Endothelial cell of umbilical vein (primary cell): ENCODE data around the gene PLD1. TPM values are rescaled to one million over a fixed set of nuclear protein-coding genes. Genes with fewer than 3 reads are reported as not detected.

Experiments
- BruUV-seq: library from RNA; stranded (reverse); fragments of 400-500 nt; replicated peaks from 2 replicates; lab custom pipeline; 2021; lab: Mats Ljungman, UMichigan
- CTCF ChIA-PET: fragments of 300-600, 350-600 bp; sonication (Branson Sonifier 250); formaldehyde crosslinking; loops from one replicate; lab custom pipeline; 2021; ENCODE audit warnings: antibody characterized with exemption, inconsistent platforms; lab: Charles Lee
- POLR2A ChIA-PET: fragments of 300-600, 350-600 bp; sonication (Branson Sonifier 250); formaldehyde crosslinking; loops from one replicate; lab custom pipeline; 2021; ENCODE audit warnings: antibody characterized with exemption, inconsistent platforms; lab: Charles Lee
- DNase-seq: peaks from one replicate; pipeline ENCODE4 v3.0.0-alpha.2; 2011; ENCODE audit warnings: low read depth, low spot score
- FAIRE-seq: peaks from 2 replicates; lab custom pipeline; 2011; peaks lifted over from hg19 to GRCh38; lab: Jason Lieb, UNC
- H2AFZ ChIP-seq: 2 replicates; pipeline ENCODE4 v1.6.0; 2012; ENCODE audit warnings: low read depth, low read length, control low read depth, inconsistent platforms
- H3K27ac ChIP-seq: 2 replicates; pipeline ENCODE4 v1.5.1; 2011; ENCODE audit warnings: low read depth, mild to moderate bottlenecking, control low read depth, low read length, moderate library complexity; ENCODE audit not compliant: insufficient read depth
- H3K27me3 ChIP-seq, 2 experiments: 2 replicates each; pipeline versions ENCODE4 v1.6.0 to v1.6.1; 2011; ENCODE audit warnings: low read length in 2 of 2, mixed read lengths in 1 of 2; ENCODE audit not compliant: control insufficient read depth in 2 of 2, insufficient read depth in 2 of 2
- H3K36me3 ChIP-seq, 2 experiments: 2 replicates in 1 of 2; 3 replicates in 1 of 2; pipeline ENCODE4 v1.5.1; 2011; ENCODE audit warnings: low read length in 2 of 2, mild to moderate bottlenecking in 1 of 2, moderate library complexity in 1 of 2; ENCODE audit not compliant: control insufficient read depth in 2 of 2, insufficient read depth in 2 of 2; ENCODE audit errors: extremely low read depth in 1 of 2
- H3K4me1 ChIP-seq: 3 replicates; pipeline ENCODE4 v1.5.1; 2011; ENCODE audit warnings: mild to moderate bottlenecking, low read length; ENCODE audit not compliant: control insufficient read depth, insufficient read depth; ENCODE audit errors: extremely low read depth
- H3K4me2 ChIP-seq: 2 replicates; pipeline ENCODE4 v1.6.1; 2011; ENCODE audit warnings: low read length, control low read depth, mixed read lengths; ENCODE audit not compliant: insufficient read depth
- H3K4me3 ChIP-seq, 3 experiments: fragments of 200-600 bp in 1 of 3; sonication (generic), shearing (Covaris generic) in 1 of 3; replicated peaks in 1 of 3; 2 replicates each; pipeline ENCODE4 v1.5.1; 2011 to 2016; ENCODE audit warnings: control low read depth in 3 of 3, low read length in 3 of 3, mild to moderate bottlenecking in 2 of 3, inconsistent platforms in 1 of 3, low read depth in 1 of 3, moderate library complexity in 1 of 3; ENCODE audit not compliant: insufficient read depth in 1 of 3
- H3K79me2 ChIP-seq: 2 replicates; pipeline ENCODE4 v1.6.0; 2012; ENCODE audit warnings: low read length, inconsistent platforms; ENCODE audit not compliant: control insufficient read depth, insufficient read depth
- H3K9ac ChIP-seq: replicated peaks from 2 replicates; pipeline ENCODE3; 2011; ENCODE audit warnings: low read length, control low read depth; ENCODE audit not compliant: insufficient read depth; ENCODE audit errors: extremely low read depth
- H3K9me1 ChIP-seq: replicated peaks from 3 replicates; pipeline ENCODE4 v1.6.0; 2011; ENCODE audit warnings: mild to moderate bottlenecking, low read length; ENCODE audit not compliant: control insufficient read depth, insufficient read depth; ENCODE audit errors: extremely low read depth
- H3K9me3 ChIP-seq: replicated peaks from 2 replicates; pipeline ENCODE4 v1.5.1; 2012; ENCODE audit warnings: low read length, inconsistent platforms; ENCODE audit not compliant: control insufficient read depth, insufficient read depth
- H4K20me1 ChIP-seq: replicated peaks from 2 replicates; pipeline ENCODE3; 2011; ENCODE audit warnings: mild to moderate bottlenecking, low read length; ENCODE audit not compliant: control insufficient read depth, insufficient read depth; ENCODE audit errors: extremely low read depth
- EZH2 ChIP-seq: IDR thresholded peaks from 2 replicates; pipeline ENCODE4 v1.6.1; 2012; ENCODE audit warnings: borderline replicate concordance, low read depth, mild to moderate bottlenecking, moderate library complexity, low read length, inconsistent platforms; ENCODE audit not compliant: severe bottlenecking
- FOS ChIP-seq: IDR thresholded peaks from 2 replicates; pipeline ENCODE4 v1.6.1; 2011; ENCODE audit warnings: mild to moderate bottlenecking, low read length, moderate library complexity, borderline replicate concordance; ENCODE audit not compliant: insufficient read depth
- GATA2 ChIP-seq: IDR thresholded peaks from 2 replicates; pipeline ENCODE4 v1.7.0; 2011; ENCODE audit warnings: low read depth, mild to moderate bottlenecking, moderate library complexity, mixed read lengths, low read length; ENCODE audit not compliant: insufficient read length, insufficient read depth
- JUN ChIP-seq: IDR thresholded peaks from 2 replicates; pipeline ENCODE4 v1.6.1; 2011; ENCODE audit warnings: borderline replicate concordance, low read depth; ENCODE audit not compliant: insufficient read length, insufficient read depth
- MYC ChIP-seq: IDR thresholded peaks from one replicate; pipeline ENCODE4 v1.6.1; 2011; ENCODE audit warnings: mild to moderate bottlenecking, low read depth, low read length
- POLR2A ChIP-seq: IDR thresholded peaks from 2 replicates; pipeline ENCODE4 v1.6.1; 2012; ENCODE audit warnings: low read depth, mild to moderate bottlenecking, control low read depth, low read length
- POLR2AphosphoS5 ChIP-seq: IDR thresholded peaks from 2 replicates; pipeline ENCODE4 v1.6.1; 2012; ENCODE audit warnings: low read depth, mild to moderate bottlenecking, control low read depth, low read length, moderate library complexity; ENCODE audit not compliant: insufficient read depth
- dilution Hi-C: fragments of 300-500 bp; cut with MboI; formaldehyde crosslinking; loops from one replicate; pipeline ENCODE4 v1.15.0; 2019; ENCODE audit warnings: low sequenced_read_pairs; ENCODE audit not compliant: extremely low pct_ligation_motif_present
- intact Hi-C: fragments of 100-400 bp; cut with micrococcal nuclease; formaldehyde crosslinking; loops from one replicate; pipeline ENCODE4 v1.10.0; 2022
- polyA plus RNA-seq, 4 experiments: library from polyadenylated mRNA; depleted of rRNA in 3 of 4; stranded (reverse) in 3 of 4; unstranded in 1 of 4; fragments of >200 nt; gene quantifications; 2 replicates each; pipeline versions ENCODE4 v1.2.1 to v1.2.3, GENCODE V29; 2011 to 2012; ENCODE audit warnings: missing spikeins in 1 of 4
- total RNA-seq: library from RNA; stranded (reverse); gene quantifications from 2 replicates; pipeline ENCODE4 v1.2.3, GENCODE V29; 2021
- TF ChIP-seq, protein P1 (sequence below): IDR thresholded peaks from 2 replicates; pipeline ENCODE4 v1.6.1; 2011; ENCODE audit not compliant: insufficient read depth, insufficient read length
- TF ChIP-seq, protein P2 (sequence below), 2 donors: IDR thresholded peaks; 1 replicate in 1 of 2; 2 replicates in 1 of 2; pipeline ENCODE4 v1.5.1; 2011; ENCODE audit warnings: low read length in 2 of 2, mild to moderate bottlenecking in 2 of 2, moderate library complexity in 2 of 2, control low read depth in 1 of 2, inconsistent platforms in 1 of 2, low read depth in 1 of 2; ENCODE audit not compliant: insufficient read depth in 1 of 2; ENCODE audit errors: extremely low read depth in 1 of 2

PLD1 gene
- total and polyA plus RNA-seq, 2 donors (not counting 3 experiments of a cell fraction or from before 2014, with no cell fraction given), result 42.0 to 108 TPM

DNA sequence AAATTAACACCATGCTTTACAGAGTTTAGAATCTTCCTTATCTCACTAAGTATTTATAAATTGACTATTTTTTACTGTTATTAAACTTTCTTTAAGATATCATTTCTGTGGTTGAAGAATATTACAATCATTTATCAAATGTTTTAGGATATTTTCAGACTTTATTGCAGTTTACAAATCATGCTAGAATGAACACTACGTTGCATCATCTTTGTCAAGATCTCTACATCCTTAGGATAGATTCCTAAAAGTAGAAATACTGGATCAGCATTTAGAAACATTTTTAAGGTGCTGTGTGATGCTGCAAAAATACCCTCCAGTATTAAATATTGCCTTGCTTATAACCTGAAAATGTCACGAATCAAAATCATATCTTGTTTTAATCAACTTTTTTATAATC is 2.5 kb upstream of the PLD1 start:
- Histone ChIP-seq H3K4me2 (no peak overlapping the region), H3K4me3 (no peak overlapping the region), H3K79me2 (peaks cover 6% of the 10 kb centered on the region), H3K9me3 (no peaks in the 10 kb centered on the region), H3K9ac (no peak overlapping the region), H4K20me1 (no peaks in the 10 kb centered on the region), H3K36me3 (no peaks in the 10 kb centered on the region), H3K4me1 (peaks cover 18% of the 10 kb centered on the region), H3K27ac (no peak overlapping the region), H2AFZ (no peak overlapping the region), H3K27me3 (no peaks in the 10 kb centered on the region), H3K9me1 (no peaks in the 10 kb centered on the region)
- TF ChIP-seq EZH2, result no peak
- TF ChIP-seq POLR2A, result no peak
- TF ChIP-seq, protein P1, sequence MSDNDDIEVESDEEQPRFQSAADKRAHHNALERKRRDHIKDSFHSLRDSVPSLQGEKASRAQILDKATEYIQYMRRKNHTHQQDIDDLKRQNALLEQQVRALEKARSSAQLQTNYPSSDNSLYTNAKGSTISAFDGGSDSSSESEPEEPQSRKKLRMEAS, result no peak
- no peak for TF ChIP-seq POLR2AphosphoS5
- TF ChIP-seq, protein P2, sequence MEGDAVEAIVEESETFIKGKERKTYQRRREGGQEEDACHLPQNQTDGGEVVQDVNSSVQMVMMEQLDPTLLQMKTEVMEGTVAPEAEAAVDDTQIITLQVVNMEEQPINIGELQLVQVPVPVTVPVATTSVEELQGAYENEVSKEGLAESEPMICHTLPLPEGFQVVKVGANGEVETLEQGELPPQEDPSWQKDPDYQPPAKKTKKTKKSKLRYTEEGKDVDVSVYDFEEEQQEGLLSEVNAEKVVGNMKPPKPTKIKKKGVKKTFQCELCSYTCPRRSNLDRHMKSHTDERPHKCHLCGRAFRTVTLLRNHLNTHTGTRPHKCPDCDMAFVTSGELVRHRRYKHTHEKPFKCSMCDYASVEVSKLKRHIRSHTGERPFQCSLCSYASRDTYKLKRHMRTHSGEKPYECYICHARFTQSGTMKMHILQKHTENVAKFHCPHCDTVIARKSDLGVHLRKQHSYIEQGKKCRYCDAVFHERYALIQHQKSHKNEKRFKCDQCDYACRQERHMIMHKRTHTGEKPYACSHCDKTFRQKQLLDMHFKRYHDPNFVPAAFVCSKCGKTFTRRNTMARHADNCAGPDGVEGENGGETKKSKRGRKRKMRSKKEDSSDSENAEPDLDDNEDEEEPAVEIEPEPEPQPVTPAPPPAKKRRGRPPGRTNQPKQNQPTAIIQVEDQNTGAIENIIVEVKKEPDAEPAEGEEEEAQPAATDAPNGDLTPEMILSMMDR (IDR thresholded peaks at IDR 0.05; ENCODE audit: extremely low read depth in 1 of 2, insufficient read depth in 1 of 2, low read depth in 1 of 2, low read length in 2 of 2), result no peak
- TF ChIP-seq MYC, result no peak
- no peak for TF ChIP-seq JUN
- no peak for TF ChIP-seq GATA2
- TF ChIP-seq FOS, result no peak
- FAIRE-seq, result no peak
- DNase-seq, result no peak
- dilution Hi-C loops (no loop called here), intact Hi-C loops (loop anchor here (1.0 kb wide), 1 partner anchor 12 kb away; no protein-coding TSS in a partner anchor)
- CTCF ChIA-PET, result interaction anchor here (1.0 kb wide), 1 partner anchor 12 kb away, joined by 3 read pairs; no protein-coding TSS in a partner anchor
- BruUV-seq, result no TSS peak
- POLR2A ChIA-PET, result no interaction called here
